ENCODE measurements around the gene KRTAP10-10.

KRTAP10-10 gene

GRCh38 chr21:44647222-44647552 is 10.0 kb downstream of the KRTAP10-10 start:
- Histone ChIP-seq H3K9me3 (replicated peaks; ENCODE audit: insufficient read depth, low read length) (no peaks in the 10 kb centered on the region; the same call in 1 of the 2 replicates), H4K20me1 (ENCODE audit: insufficient read depth, low read length) (no peaks in the 10 kb centered on the region), H3K27me3 (replicated peaks; ENCODE audit: insufficient read depth, low read length) (peaks cover 93% of the 10 kb centered on the region), H3K79me2 (ENCODE audit: low read length) (no peaks in the 10 kb centered on the region), H3K4me2 (ENCODE audit: low read depth, low read length) (no peak overlapping the region), H2AFZ (ENCODE audit: low read length) (no peak overlapping the region), H3K4me1 (ENCODE audit: low read length) (no peaks in the 10 kb centered on the region), H3K4me3 (ENCODE audit: low read length) (no peak overlapping the region), H3K9me2 (replicated peaks; ENCODE audit: insufficient read depth, low read length) (no peaks in the 10 kb centered on the region), H3K36me3 (replicated peaks; ENCODE audit: insufficient read depth, low read length) (no peaks in the 10 kb centered on the region), H3K27ac (ENCODE audit: low read length) (no peak overlapping the region), H3K9ac (ENCODE audit: low read length) (no peak overlapping the region), H3F3A (ENCODE audit: insufficient read depth, low read length) (no peaks in the 10 kb centered on the region)
- no peak for DNase-seq
- TF ChIP-seq EZH2phosphoT487 (IDR thresholded peaks at IDR 0.05; ENCODE audit: low read length) (no peak), CTCF (IDR thresholded peaks at IDR 0.05; ENCODE audit: low read length) (no peak), EZH2 (optimal IDR thresholded peaks at IDR 0.05; ENCODE audit: low read depth, low read length) (no peak)

- Histone ChIP-seq H3K9me2 (replicated peaks; ENCODE audit: insufficient read depth, low read length) (no peaks in the 10 kb centered on the region), H3K36me3 (replicated peaks; ENCODE audit: insufficient read depth, low read length) (no peaks in the 10 kb centered on the region), H3K79me2 (ENCODE audit: low read length) (no peaks in the 10 kb centered on the region), H3F3A (ENCODE audit: insufficient read depth, low read length) (no peaks in the 10 kb centered on the region), H2AFZ (ENCODE audit: low read length) (no peak overlapping the region), H3K4me2 (ENCODE audit: low read depth, low read length) (no peak overlapping the region), H3K27ac (ENCODE audit: low read length) (no peak overlapping the region), H3K4me1 (ENCODE audit: low read length) (no peaks in the 10 kb centered on the region), H4K20me1 (ENCODE audit: insufficient read depth, low read length) (no peaks in the 10 kb centered on the region), H3K27me3 (replicated peaks; ENCODE audit: insufficient read depth, low read length) (peaks cover 95% of the 10 kb centered on the region), H3K4me3 (ENCODE audit: low read length) (no peak overlapping the region), H3K9ac (ENCODE audit: low read length) (no peak overlapping the region), H3K9me3 (replicated peaks; ENCODE audit: insufficient read depth, low read length) (no peaks in the 10 kb centered on the region; the same call in 1 of the 2 replicates)
- DNase-seq = no peak
- TF ChIP-seq EZH2phosphoT487 (IDR thresholded peaks at IDR 0.05; ENCODE audit: low read length) (no peak), CTCF (IDR thresholded peaks at IDR 0.05; ENCODE audit: low read length) (no peak), EZH2 (optimal IDR thresholded peaks at IDR 0.05; ENCODE audit: low read depth, low read length) (no peak)
Observed at GRCh38 chr21:44648557-44649311, 11.6 kb downstream of the KRTAP10-10 start.

- Histone ChIP-seq H3F3A (ENCODE audit: insufficient read depth, low read length) (no peaks in the 10 kb centered on the region), H3K4me1 (ENCODE audit: low read length) (no peaks in the 10 kb centered on the region), H2AFZ (ENCODE audit: low read length) (no peak overlapping the region), H3K27me3 (replicated peaks; ENCODE audit: insufficient read depth, low read length) (peaks cover 94% of the 10 kb centered on the region), H3K79me2 (ENCODE audit: low read length) (no peaks in the 10 kb centered on the region), H3K4me3 (ENCODE audit: low read length) (no peak overlapping the region), H4K20me1 (ENCODE audit: insufficient read depth, low read length) (no peaks in the 10 kb centered on the region), H3K36me3 (replicated peaks; ENCODE audit: insufficient read depth, low read length) (no peaks in the 10 kb centered on the region), H3K9ac (ENCODE audit: low read length) (no peak overlapping the region), H3K9me3 (replicated peaks; ENCODE audit: insufficient read depth, low read length) (no peaks in the 10 kb centered on the region; the same call in 1 of the 2 replicates), H3K9me2 (replicated peaks; ENCODE audit: insufficient read depth, low read length) (no peaks in the 10 kb centered on the region), H3K27ac (ENCODE audit: low read length) (no peak overlapping the region), H3K4me2 (ENCODE audit: low read depth, low read length) (no peak overlapping the region)
- TF ChIP-seq CTCF (IDR thresholded peaks at IDR 0.05; ENCODE audit: low read length) (no peak), EZH2phosphoT487 (IDR thresholded peaks at IDR 0.05; ENCODE audit: low read length) (no peak), EZH2 (optimal IDR thresholded peaks at IDR 0.05; ENCODE audit: low read depth, low read length) (no peak)
- no peak for DNase-seq
Observed at GRCh38 chr21:44649521-44650100, 12.5 kb downstream of the KRTAP10-10 start.
